Neuron (in vitro differentiated cells): Measurements from ENCODE around the gene CGNL1.

ENCODE experiments used
- H2AFZ ChIP-seq: one replicate; pipeline ENCODE4 v1.6.1; 2013; ENCODE audit warnings: low read depth, mild to moderate bottlenecking, inconsistent platforms, low read length, moderate library complexity
- H3K27me3 ChIP-seq: one replicate; pipeline ENCODE4 v1.6.1; 2013; ENCODE audit warnings: low read length; ENCODE audit not compliant: insufficient read depth
- H3K36me3 ChIP-seq: one replicate; pipeline ENCODE4 v1.6.1; 2013; ENCODE audit warnings: low read length; ENCODE audit not compliant: insufficient read depth
- H3K4me1 ChIP-seq: one replicate; pipeline ENCODE4 v1.6.1; 2013; ENCODE audit warnings: low read length; ENCODE audit not compliant: insufficient read depth
- H3K4me3 ChIP-seq: 2 replicates; pipeline ENCODE4 v1.5.1; 2013; ENCODE audit warnings: mild to moderate bottlenecking, low read length, moderate library complexity
- H3K9me3 ChIP-seq: one replicate; pipeline ENCODE4 v1.6.1; 2013; ENCODE audit warnings: low read length

CGNL1 gene

DNA sequence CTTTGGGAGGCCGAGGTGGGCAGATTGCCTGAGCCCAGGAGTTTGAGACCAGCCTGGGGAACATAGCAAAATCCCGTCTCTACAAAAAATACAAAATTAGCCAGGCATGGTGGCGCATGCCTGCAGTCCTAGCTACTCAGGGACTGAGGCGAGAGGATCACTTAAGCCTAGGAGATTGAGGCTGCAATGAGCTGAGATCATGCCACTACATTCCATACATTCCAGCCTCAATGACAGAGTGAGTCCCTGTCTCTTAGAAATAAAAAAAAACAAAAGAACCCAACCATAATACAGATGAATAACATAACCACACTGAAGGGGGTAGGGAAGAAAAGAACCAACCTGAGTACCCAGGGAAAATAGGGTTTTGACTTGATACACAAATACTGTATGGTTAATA is 19.7 kb upstream of the CGNL1 start:
- Histone ChIP-seq H3K4me1 (peaks cover 22% of the 10 kb centered on the region), H3K36me3 (no peaks in the 10 kb centered on the region), H3K9me3 (peaks cover 2% of the 10 kb centered on the region), H3K27me3 (no peaks in the 10 kb centered on the region), H2AFZ (no peak overlapping the region), H3K4me3 (no peak overlapping the region)

DNA sequence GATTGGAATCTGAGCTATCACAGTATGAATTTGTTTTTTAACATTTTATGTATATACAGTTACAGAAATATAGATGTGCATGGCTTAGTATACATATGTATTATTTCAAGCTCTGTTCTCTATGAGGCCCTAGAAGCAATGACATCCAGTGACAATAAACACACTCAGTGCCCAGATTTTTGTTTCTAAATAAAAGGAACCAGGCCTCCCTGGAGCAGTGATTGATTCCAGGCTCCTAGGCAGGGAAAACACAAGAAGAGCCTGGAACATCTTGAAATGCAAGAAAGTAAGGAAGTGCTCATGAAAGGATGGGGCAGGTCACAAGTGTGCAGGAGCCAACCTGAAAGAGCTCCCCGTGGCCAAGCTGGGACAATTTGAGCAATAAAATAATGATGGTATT is 18.5 kb upstream of the CGNL1 start:
- no peaks in the 10 kb centered on the region for H3K36me3 ChIP-seq
- H3K9me3 ChIP-seq: peaks cover 2% of the 10 kb centered on the region
- peaks cover 22% of the 10 kb centered on the region for H3K4me1 ChIP-seq
- no peak overlapping the region for H2AFZ ChIP-seq
- H3K4me3 ChIP-seq: no peak overlapping the region
- H3K27me3 ChIP-seq: no peaks in the 10 kb centered on the region

DNA sequence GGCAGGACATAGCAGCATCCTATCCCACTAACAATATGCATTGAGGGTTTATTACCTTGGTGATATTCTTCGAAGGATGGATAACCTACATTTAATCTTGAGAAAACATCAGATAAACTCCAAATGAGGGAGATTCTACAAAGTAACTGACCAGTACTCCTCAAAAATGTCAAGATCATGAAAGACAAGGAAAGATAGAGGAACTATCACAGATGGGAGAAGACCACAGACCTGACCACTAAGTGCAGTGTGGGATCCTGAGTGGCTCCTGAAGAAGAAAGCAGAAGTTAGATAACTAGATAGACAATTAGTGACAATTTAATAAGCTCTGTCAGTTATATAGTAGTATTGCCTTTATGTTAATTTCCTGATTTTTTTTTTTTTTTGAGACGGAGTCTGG is 17.7 kb upstream of the CGNL1 start:
- Histone ChIP-seq H3K4me3 (no peak overlapping the region), H3K27me3 (no peaks in the 10 kb centered on the region), H3K36me3 (no peaks in the 10 kb centered on the region), H3K4me1 (peaks cover 19% of the 10 kb centered on the region), H3K9me3 (peaks cover 2% of the 10 kb centered on the region), H2AFZ (no peak overlapping the region)

DNA sequence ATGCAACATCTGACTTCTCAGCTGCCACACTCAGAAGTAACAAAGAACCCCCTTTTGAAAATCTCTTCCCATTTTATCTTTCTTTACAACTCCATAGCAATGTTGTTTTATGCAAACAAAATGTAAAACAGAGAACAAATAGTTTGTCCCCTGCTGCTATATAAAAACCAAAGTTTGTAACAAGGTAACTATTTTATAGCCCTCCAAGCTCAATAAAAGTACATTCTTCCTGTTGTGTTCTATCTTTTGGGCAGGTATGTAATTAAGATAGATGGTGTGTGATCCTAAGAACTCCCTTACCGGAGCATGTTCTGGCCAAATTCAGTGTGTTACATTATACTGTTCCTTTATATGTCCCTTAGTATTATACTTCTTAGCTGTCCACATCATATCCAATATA is 12.6 kb upstream of the CGNL1 start:
- Histone ChIP-seq H3K4me3 (no peak overlapping the region), H2AFZ (no peak overlapping the region), H3K27me3 (no peaks in the 10 kb centered on the region), H3K36me3 (no peaks in the 10 kb centered on the region), H3K9me3 (peaks cover 2% of the 10 kb centered on the region), H3K4me1 (peaks cover 3% of the 10 kb centered on the region)

DNA sequence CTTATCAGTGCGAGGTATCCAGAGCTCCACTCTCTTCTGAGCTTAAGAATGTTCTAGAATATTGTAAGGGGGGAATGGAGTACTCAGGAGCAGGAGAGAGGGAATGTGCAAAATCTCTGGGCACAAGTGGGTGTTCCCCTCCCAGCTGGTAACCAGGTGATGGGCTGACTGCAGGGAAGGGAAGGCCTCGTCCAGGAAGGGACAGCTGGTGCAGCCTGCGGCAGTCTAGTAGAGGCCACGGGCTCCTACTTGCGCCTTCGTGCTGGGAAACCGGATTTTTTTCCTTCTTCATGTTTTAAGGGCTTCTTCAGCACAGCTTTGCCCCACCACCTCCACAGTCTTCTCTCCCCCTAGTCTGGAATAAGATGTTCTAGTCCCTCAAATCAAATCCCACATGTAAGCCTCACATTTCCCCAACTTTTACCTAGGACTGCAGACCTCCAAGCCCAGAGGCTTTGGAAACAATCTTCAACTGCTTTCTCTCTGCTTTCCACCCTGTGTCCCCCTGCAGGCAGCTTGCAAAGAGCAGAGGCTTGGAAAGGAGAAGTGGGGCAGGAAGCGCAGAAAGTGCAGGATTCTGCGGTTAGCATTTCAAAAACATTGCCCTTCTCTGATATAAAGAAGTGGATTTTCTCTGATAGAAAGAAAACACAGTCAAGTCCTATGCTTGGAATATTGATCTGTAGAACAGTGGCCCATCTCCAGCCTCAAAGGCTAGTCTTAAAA is 11.9 kb upstream of the CGNL1 start:
- Histone ChIP-seq H3K27me3 (no peaks in the 10 kb centered on the region), H3K9me3 (peaks cover 2% of the 10 kb centered on the region), H3K4me1 (peaks cover 3% of the 10 kb centered on the region), H2AFZ (peak overlapping the region; percentile 58), H3K4me3 (no peak overlapping the region), H3K36me3 (no peaks in the 10 kb centered on the region)

DNA sequence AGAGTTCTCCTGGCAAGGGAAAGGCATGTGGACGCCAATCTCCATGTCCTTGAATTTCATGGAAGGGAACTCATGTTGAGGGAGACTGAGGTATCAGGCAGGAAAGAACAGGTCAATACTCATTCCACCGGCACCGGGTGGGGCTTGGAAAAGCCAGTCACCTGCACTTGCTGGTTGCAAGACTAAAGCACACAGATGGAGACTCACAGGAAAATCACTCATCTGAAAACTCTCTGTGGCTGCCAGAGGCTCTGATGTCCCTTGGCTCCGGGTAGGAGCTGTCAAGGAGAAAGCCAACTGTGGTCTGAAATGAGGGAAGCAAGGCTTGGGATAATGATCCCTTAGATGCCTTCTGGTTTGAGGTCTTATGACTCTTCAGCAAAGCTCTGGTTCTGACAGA is 8.7 kb upstream of the CGNL1 start:
- Histone ChIP-seq H3K4me3 (no peak overlapping the region), H3K4me1 (peaks cover 3% of the 10 kb centered on the region), H3K9me3 (no peaks in the 10 kb centered on the region), H3K36me3 (no peaks in the 10 kb centered on the region), H3K27me3 (no peaks in the 10 kb centered on the region), H2AFZ (no peak overlapping the region)

DNA sequence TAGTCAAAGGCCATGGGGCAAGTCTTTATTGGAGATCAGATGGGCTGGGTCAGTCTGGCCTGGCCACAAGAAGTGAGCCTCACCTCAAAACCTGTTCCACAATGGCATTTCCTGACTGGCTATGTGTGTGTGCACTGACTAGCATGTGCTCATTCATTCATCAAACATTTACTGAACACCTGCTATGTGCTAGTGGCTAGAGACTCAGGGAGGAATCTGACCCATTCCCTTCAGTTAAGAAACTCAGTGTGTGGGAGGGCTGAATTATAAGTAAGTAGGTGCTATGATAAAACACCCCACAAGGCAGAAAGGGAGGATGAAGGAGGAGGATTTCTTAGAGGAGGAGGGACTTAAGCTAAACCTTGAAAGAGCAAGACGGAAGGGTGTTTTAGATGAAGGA is 5.4 kb upstream of the CGNL1 start:
- H2AFZ ChIP-seq: no peak overlapping the region
- no peaks in the 10 kb centered on the region for H3K4me1 ChIP-seq
- no peaks in the 10 kb centered on the region for H3K36me3 ChIP-seq
- no peaks in the 10 kb centered on the region for H3K9me3 ChIP-seq
- no peaks in the 10 kb centered on the region for H3K27me3 ChIP-seq
- H3K4me3 ChIP-seq: no peak overlapping the region

DNA sequence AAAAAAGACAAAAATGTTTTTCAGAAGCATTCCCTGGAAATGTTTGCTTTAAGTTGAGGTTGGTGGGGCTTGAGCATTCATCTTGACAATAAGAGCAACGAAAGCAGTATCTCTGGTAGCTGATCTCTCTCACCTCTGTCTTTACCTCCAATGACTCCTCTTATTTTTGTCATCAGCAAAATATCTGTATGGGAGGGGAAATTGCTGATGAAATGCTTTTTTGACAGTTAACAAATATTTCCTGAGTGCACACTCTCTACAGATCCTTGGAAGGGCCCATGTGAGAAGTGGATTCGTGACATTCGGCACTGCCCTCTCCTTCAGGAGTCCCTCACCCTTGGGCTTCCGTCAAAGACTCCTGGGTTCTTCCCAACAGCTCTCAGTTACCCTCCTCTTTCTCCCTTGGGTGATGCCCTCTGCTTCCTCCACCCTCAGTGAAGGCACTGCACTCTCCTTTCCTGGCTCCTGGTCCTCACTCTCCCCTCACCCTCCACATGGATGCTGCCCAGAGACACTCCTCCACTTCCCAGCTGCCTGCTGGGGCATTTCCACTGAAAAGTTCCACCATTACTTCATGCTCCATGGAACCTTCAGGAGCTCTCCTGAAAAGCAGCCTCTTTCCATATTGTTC is 2.9 kb upstream of the CGNL1 start:
- Histone ChIP-seq H3K9me3 (no peaks in the 10 kb centered on the region), H3K4me3 (no peak overlapping the region), H3K27me3 (no peaks in the 10 kb centered on the region), H2AFZ (no peak overlapping the region), H3K4me1 (peaks cover 5% of the 10 kb centered on the region), H3K36me3 (no peaks in the 10 kb centered on the region)

DNA sequence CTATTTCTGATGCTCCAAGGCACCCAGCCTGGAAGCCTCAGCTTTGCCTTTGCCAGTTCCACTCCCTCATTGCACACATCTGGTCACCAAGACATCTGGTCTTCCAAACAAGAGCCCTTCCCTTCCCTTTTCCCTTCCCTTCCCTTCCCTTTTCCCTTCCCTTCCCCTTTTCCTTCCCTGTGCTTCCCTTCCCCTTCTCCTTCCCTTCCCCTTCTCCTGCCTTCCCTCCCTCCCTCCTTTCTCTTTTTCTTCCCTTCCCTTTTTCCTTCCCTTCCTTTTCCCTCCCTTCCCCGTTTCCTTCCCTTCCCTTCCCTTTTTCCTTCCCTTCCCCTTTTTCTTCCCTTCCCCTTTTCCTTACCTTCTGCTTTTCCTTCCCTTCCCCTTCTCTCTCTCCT is 2.4 kb upstream of the CGNL1 start:
- H3K4me1 ChIP-seq: peaks cover 5% of the 10 kb centered on the region
- H3K27me3 ChIP-seq: no peaks in the 10 kb centered on the region
- no peak overlapping the region for H2AFZ ChIP-seq
- H3K4me3 ChIP-seq: no peak overlapping the region
- H3K9me3 ChIP-seq: no peaks in the 10 kb centered on the region
- no peaks in the 10 kb centered on the region for H3K36me3 ChIP-seq

DNA sequence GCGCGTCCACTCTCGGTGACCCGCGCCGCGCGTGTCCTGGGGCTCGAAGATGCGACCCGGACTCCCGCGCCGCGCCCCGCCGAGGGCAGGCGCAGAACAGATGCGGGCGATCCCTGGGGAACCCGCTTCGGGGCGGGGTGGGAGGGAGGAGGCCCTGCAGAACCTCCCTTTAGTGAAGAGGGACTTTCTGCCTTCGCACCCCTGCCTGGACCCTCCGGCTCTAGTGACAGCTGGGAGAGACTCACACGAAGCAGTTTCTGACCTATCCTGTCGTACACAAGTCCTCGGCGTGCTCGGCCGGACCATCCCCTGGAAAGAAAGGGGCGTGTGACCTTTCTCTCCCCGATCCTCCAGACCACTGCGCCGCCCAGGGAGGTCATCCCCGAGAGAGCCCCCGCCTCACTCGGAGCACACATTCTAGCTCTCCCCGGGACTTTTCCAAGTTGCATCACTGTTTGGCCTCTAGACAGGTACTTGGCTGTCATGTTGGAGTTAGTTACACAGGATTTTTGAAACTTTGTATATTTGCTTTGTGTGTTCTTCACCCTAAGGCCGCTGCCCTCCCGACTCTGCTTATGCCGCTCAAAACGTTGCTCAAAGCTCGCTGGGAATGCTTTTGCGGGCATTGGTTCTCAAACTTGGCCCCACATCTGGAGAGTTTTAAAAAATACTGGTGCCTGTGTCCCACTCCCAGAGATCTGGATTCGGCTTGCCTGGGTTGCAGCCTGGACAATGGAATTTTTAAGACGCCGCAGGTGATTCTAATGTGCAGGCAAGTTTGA is 582 bp downstream of the CGNL1 start:
- Histone ChIP-seq H3K4me1 (peaks cover 5% of the 10 kb centered on the region), H3K36me3 (no peaks in the 10 kb centered on the region), H3K4me3 (peak overlapping the region; percentile 47), H3K9me3 (no peaks in the 10 kb centered on the region), H2AFZ (peak overlapping the region; percentile 96), H3K27me3 (no peaks in the 10 kb centered on the region)

DNA sequence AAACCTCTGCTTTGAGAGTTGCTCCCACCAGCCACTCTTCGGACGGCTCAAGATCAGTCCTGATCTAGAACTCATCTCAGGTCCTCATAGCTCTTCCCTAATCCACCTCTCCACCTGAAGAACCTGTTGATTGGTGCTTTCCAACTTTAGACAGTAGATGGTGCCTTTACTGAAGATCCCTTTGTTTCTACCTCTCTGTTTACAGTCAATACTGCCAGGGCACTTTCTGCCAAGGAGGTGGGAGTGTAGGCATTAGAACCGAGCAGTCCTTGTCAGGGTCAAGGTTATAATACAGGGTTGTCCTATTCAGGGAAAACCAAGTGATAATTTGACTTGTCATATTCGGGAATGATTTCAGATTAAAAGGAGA is 1.2 kb downstream of the CGNL1 start:
- H2AFZ ChIP-seq: no peak overlapping the region
- H3K4me3 ChIP-seq: peak overlapping the region; percentile 47
- H3K36me3 ChIP-seq: no peaks in the 10 kb centered on the region
- H3K9me3 ChIP-seq: no peaks in the 10 kb centered on the region
- no peaks in the 10 kb centered on the region for H3K27me3 ChIP-seq
- H3K4me1 ChIP-seq: peaks cover 9% of the 10 kb centered on the region

DNA sequence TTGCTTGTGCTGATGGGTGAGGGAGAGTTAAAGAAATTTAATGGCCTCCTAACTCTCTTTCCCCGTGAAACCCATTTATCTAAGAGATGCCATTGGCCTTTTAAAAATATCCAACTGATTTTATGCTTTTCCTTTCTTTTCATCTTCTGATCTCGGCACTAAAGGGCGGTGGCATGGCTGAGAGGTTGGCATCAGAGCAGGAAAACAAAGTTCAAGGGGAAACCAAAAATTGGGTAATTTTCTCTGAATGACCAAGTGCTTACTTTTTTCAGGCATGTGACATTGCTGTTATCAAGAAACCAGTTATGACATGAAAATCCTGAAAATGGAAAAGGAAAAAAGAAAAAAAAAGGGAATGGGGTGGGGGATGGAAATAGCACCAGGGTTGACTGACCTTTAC is 3.2 kb downstream of the CGNL1 start:
- Histone ChIP-seq H2AFZ (no peak overlapping the region), H3K9me3 (no peaks in the 10 kb centered on the region), H3K4me1 (peaks cover 15% of the 10 kb centered on the region), H3K4me3 (no peak overlapping the region), H3K27me3 (no peaks in the 10 kb centered on the region), H3K36me3 (no peaks in the 10 kb centered on the region)

DNA sequence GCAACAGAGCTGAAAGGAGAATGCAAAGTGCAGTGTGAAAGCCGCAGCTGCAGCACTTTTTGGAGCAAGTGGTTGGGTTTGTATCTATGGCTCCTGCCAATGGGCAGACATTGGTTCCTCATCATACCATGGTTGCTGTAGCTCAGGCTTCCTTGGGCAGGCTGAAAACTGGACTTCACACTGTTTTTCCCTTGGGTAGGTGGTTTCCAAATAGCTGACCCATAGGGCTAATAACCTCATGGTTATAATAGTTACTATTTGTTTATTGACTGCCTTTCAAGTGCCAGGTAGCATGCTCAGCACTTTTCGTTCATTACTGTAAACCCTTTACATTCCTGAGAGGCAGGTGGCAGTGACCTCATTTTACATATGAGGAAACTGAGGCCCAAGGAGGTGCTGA is 4.5 kb downstream of the CGNL1 start:
- Histone ChIP-seq H3K27me3 (no peaks in the 10 kb centered on the region), H2AFZ (no peak overlapping the region), H3K4me3 (no peak overlapping the region), H3K4me1 (peaks cover 15% of the 10 kb centered on the region), H3K36me3 (no peaks in the 10 kb centered on the region), H3K9me3 (no peaks in the 10 kb centered on the region)
